Loucy (cell line): ENCODE results near the gene NRGN.

ENCODE experiments used
- H2AFZ ChIP-seq: fragments of 200-600 bp; sonication (generic); 2 replicates; pipeline ENCODE4 v1.6.0; 2016; ENCODE audit warnings: antibody characterized with exemption, mild to moderate bottlenecking, low read length, moderate library complexity
- H3F3A ChIP-seq: fragments of 200-600 bp; 2 replicates; pipeline ENCODE4 v1.6.0; 2016; ENCODE audit warnings: antibody characterized with exemption, low read depth, mild to moderate bottlenecking
- H3K27me3 ChIP-seq: fragments of 200-600 bp; sonication (generic); 2 replicates; pipeline ENCODE4 v1.6.1; 2014; ENCODE audit warnings: low read length, mild to moderate bottlenecking; ENCODE audit not compliant: insufficient read depth, poor library complexity, severe bottlenecking
- H3K36me3 ChIP-seq: fragments of 200-600 bp; sonication (generic); 2 replicates; pipeline ENCODE4 v1.6.1; 2016; ENCODE audit warnings: low read length; ENCODE audit not compliant: insufficient read depth
- H3K4me1 ChIP-seq: fragments of 200-600 bp; sonication (generic); 2 replicates; pipeline ENCODE4 v1.5.1; 2014; ENCODE audit warnings: low read length, mild to moderate bottlenecking; ENCODE audit not compliant: insufficient read depth, poor library complexity, severe bottlenecking
- H3K4me2 ChIP-seq: fragments of 200-600 bp; sonication (generic); 2 replicates; pipeline ENCODE4 v1.6.0; 2014; ENCODE audit warnings: antibody characterized with exemption, low read length, low read depth, mild to moderate bottlenecking; ENCODE audit not compliant: poor library complexity, severe bottlenecking
- H3K4me3 ChIP-seq: fragments of 200-600 bp; sonication (generic); 2 replicates; pipeline ENCODE4 v1.5.1; 2014; ENCODE audit warnings: low read length, mild to moderate bottlenecking, mixed read lengths; ENCODE audit not compliant: poor library complexity, severe bottlenecking
- H3K79me2 ChIP-seq: fragments of 200-600 bp; sonication (generic); 2 replicates; pipeline ENCODE4 v1.6.1; 2014; ENCODE audit warnings: low read length; ENCODE audit not compliant: insufficient read depth
- H3K9ac ChIP-seq: fragments of 200-600 bp; sonication (generic); 2 replicates; pipeline ENCODE4 v1.6.0; 2014; ENCODE audit warnings: mild to moderate bottlenecking, low read depth, low read length, moderate library complexity; ENCODE audit not compliant: poor library complexity, severe bottlenecking
- H3K9me2 ChIP-seq: fragments of 200-600 bp; sonication (generic); replicated peaks from 2 replicates; pipeline ENCODE4 v1.6.1; 2016; ENCODE audit warnings: low read depth, low read length, mixed read lengths
- H3K9me3 ChIP-seq: fragments of 200-600 bp; sonication (generic); 2 replicates; pipeline ENCODE4 v1.6.1; 2014; ENCODE audit warnings: mild to moderate bottlenecking, antibody characterized with exemption, low read length, low read depth; ENCODE audit not compliant: insufficient read depth
- H4K20me1 ChIP-seq: fragments of 200-600 bp; sonication (generic); 2 replicates; pipeline ENCODE4 v1.6.0; 2014; ENCODE audit warnings: antibody characterized with exemption, low read length, mild to moderate bottlenecking; ENCODE audit not compliant: insufficient read depth, poor library complexity, severe bottlenecking
- EZH2phosphoT487 ChIP-seq: fragments of 200-600 bp; IDR thresholded peaks from 2 replicates; pipeline ENCODE4 v1.6.1; 2018; ENCODE audit warnings: antibody characterized with exemption, mild to moderate bottlenecking, moderate library complexity, borderline replicate concordance
- TF ChIP-seq, protein P1 (sequence below): fragments of 200-600 bp; sonication (generic); conservative IDR thresholded peaks from 2 replicates; pipeline ENCODE4 v1.5.1; 2014; ENCODE audit warnings: mild to moderate bottlenecking, antibody characterized with exemption, low read length

Gene NRGN

DNA sequence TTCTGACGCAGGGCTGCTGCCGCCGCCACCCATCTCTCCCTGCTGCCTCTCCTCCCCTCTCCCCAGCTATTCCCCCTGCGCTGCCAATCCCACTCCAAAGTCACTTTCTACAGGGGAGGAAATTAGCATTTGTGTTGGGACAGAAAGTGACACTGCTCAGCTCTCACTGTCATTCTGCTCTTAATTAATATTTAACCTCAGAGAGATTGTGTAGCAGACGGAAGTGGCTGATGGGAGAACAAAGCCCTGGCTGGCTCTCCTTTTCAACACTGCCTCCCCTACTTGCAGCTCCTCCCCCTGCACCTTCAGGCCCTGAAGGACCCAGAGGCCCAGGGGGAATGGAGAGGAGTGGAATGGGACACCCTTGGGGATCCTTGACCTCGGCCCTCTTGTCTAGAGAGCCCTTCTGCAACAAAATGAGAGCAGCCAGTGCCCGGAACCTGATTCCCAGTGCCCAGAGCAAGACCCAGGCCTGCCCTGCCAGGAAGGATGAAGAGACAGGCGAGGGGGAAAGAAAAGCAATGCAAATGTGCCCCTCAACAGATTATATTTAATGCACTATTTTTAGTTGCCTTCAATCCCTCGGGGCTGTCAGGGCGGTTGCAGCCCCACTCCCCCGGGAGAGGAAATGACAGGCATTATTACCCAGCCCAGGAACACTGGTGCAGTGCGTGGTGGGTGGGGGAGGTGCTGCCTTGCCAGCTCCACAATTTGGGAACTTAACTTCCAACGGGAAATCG is 14.6 kb upstream of the NRGN start:
- TF ChIP-seq, protein P1, sequence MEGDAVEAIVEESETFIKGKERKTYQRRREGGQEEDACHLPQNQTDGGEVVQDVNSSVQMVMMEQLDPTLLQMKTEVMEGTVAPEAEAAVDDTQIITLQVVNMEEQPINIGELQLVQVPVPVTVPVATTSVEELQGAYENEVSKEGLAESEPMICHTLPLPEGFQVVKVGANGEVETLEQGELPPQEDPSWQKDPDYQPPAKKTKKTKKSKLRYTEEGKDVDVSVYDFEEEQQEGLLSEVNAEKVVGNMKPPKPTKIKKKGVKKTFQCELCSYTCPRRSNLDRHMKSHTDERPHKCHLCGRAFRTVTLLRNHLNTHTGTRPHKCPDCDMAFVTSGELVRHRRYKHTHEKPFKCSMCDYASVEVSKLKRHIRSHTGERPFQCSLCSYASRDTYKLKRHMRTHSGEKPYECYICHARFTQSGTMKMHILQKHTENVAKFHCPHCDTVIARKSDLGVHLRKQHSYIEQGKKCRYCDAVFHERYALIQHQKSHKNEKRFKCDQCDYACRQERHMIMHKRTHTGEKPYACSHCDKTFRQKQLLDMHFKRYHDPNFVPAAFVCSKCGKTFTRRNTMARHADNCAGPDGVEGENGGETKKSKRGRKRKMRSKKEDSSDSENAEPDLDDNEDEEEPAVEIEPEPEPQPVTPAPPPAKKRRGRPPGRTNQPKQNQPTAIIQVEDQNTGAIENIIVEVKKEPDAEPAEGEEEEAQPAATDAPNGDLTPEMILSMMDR: no peak
- TF ChIP-seq EZH2phosphoT487: no peak
- Histone ChIP-seq H3K27me3 (no peaks in the 10 kb centered on the region), H3K4me3 (peak overlapping the region; percentile 53), H2AFZ (peak overlapping the region; percentile 78), H3K4me2 (peak overlapping the region; percentile 72), H3K4me1 (peaks cover 43% of the 10 kb centered on the region), H3K79me2 (no peaks in the 10 kb centered on the region), H3K36me3 (no peaks in the 10 kb centered on the region), H4K20me1 (no peaks in the 10 kb centered on the region), H3K9me2 (no peaks in the 10 kb centered on the region), H3F3A (no peaks in the 10 kb centered on the region), H3K9me3 (no peaks in the 10 kb centered on the region), H3K9ac (peak overlapping the region; percentile 51)

DNA sequence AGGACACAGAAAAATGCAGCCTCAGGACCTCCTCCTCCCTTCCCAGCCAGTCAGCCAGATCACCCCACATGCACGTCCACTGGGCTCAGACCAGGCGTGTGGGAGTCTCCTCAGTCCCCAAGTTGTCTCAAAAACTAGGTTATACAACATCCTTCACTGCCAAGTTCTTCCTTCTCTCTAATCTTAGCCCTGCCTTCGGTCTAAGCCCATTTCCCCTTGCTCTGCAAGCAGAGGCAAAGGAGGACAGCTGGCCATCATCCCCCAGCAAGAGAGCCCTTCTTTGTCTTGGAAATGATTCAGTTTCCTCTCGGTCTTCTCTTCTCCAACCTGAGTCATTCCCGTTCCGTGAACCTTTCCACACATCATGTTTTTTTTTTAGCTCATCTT is 14.0 kb upstream of the NRGN start:
- Histone ChIP-seq H3K36me3 (no peaks in the 10 kb centered on the region), H3K79me2 (no peaks in the 10 kb centered on the region), H3K9me2 (no peaks in the 10 kb centered on the region), H3K4me3 (peak overlapping the region; percentile 53), H4K20me1 (no peaks in the 10 kb centered on the region), H3K27me3 (no peaks in the 10 kb centered on the region), H2AFZ (peak overlapping the region; percentile 78), H3K4me1 (peaks cover 43% of the 10 kb centered on the region), H3K9me3 (no peaks in the 10 kb centered on the region), H3K4me2 (peak overlapping the region; percentile 72), H3K9ac (peak overlapping the region; percentile 51), H3F3A (no peaks in the 10 kb centered on the region)
- TF ChIP-seq, protein P1: no peak
- no peak for TF ChIP-seq EZH2phosphoT487

DNA sequence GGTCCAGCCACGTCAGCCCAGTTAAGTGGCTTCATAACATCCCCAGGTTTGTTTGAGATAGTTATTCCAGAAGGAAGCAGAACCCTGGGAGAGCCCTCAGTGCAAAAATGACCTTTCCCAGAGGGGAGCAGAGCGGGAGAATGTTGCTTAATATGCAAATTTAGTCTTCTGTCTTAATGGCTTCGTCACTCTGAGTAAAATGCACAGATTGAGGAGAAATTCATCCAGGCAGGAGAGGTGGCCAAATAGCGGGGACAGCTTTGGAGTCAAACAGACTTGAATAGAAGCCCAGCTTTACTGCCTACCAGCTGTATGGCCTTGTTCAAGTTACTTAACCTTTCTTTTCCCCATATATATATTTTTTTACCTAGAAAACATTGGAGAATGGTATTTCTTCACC is 12.3 kb upstream of the NRGN start:
- Histone ChIP-seq H2AFZ (no peak overlapping the region), H4K20me1 (no peaks in the 10 kb centered on the region), H3K27me3 (no peaks in the 10 kb centered on the region), H3K4me2 (no peak overlapping the region), H3K9ac (no peak overlapping the region), H3K4me3 (no peak overlapping the region), H3K9me3 (no peaks in the 10 kb centered on the region), H3K79me2 (no peaks in the 10 kb centered on the region), H3K4me1 (peaks cover 48% of the 10 kb centered on the region), H3K36me3 (no peaks in the 10 kb centered on the region), H3K9me2 (no peaks in the 10 kb centered on the region), H3F3A (no peaks in the 10 kb centered on the region)
- TF ChIP-seq EZH2phosphoT487: no peak
- TF ChIP-seq, protein P1: no peak
